Erythroblast (primary cell): ENCODE results near the gene WWC1.

ENCODE experiments used
- GATA1 ChIP-seq: IDR thresholded peaks from 2 replicates; pipeline ENCODE4 v1.6.1; 2011; ENCODE audit warnings: low read depth, mild to moderate bottlenecking, control low read depth, low read length, moderate library complexity
- POLR2A ChIP-seq: IDR thresholded peaks from 2 replicates; pipeline ENCODE4 v1.6.1; 2011; ENCODE audit warnings: mild to moderate bottlenecking, low read length

GRCh38 chr5:168312606-168313295 is 21.3 kb downstream of the WWC1 start:
- TF ChIP-seq POLR2A = no peak
- TF ChIP-seq GATA1 = no peak
